Prostate gland (tissue), 2 donors: ENCODE measurements around the gene RRP8. TPM values are rescaled to one million over a fixed set of nuclear protein-coding genes. Genes with fewer than 3 reads are reported as not detected.

Experiments
- DNase-seq: peaks from one replicate; pipeline ENCODE4 v3.0.0-alpha.2; 2019; ENCODE audit warnings: low spot score
- H3K27ac ChIP-seq, 2 donors: fragments of 200-600 bp; sonication (generic); 2 replicates each; pipeline ENCODE4 v1.5.1; 2017 to 2019
- H3K27me3 ChIP-seq: fragments of 200-600 bp; sonication (generic); replicated peaks from 2 replicates; pipeline ENCODE4 v1.5.1; 2019; ENCODE audit not compliant: insufficient read depth
- H3K36me3 ChIP-seq, 2 donors: fragments of 200-600 bp; sonication (generic); 1 replicate in 1 of 2; 2 replicates in 1 of 2; pipeline versions ENCODE4 v1.5.1 to v1.8.1; 2017 to 2019
- H3K4me1 ChIP-seq: fragments of 200-600 bp; sonication (generic); replicated peaks from 2 replicates; pipeline ENCODE4 v1.5.1; 2019
- H3K4me3 ChIP-seq, 2 donors: fragments of 200-600 bp; sonication (generic); 2 replicates each; pipeline ENCODE4 v1.5.1; 2017 to 2019
- H3K9me3 ChIP-seq: fragments of 200-600 bp; sonication (generic); 2 replicates; pipeline ENCODE4 v1.5.1; 2017
- POLR2A ChIP-seq: fragments of 450-650 bp; IDR thresholded peaks from one replicate; pipeline ENCODE4 v1.6.1; 2016; ENCODE audit warnings: antibody characterized with exemption, mild to moderate bottlenecking
- POLR2AphosphoS5 ChIP-seq: sonication (generic); formaldehyde crosslinking; IDR thresholded peaks from one replicate; pipeline ENCODE4 v1.6.1; 2017; ENCODE audit warnings: antibody characterized with exemption
- WGBS: methylation state at CpG from one replicate; pipeline ENCODE4 v1.1.5; 2018; 5-methylcytosine and 5-hydroxymethylcytosine counted together
- intact Hi-C: fragments of 100-400 bp; cut with DNase I; formaldehyde crosslinking; loops from one replicate; pipeline ENCODE4 v1.14.2; 2022
- total RNA-seq, 2 donors: library from RNA; depleted of rRNA; stranded (reverse); fragments of >200 nt; gene quantifications; one replicate each; pipeline ENCODE4 v1.1.0, GENCODE V29; 2016
- TF ChIP-seq, protein P1 (sequence below), 4 experiments: fragments of 200-600 bp in 2 of 4; fragments of 450-650 bp in 2 of 4; sonication (generic) in 2 of 4; IDR thresholded peaks; 1 replicate in 3 of 4; 2 replicates in 1 of 4; pipeline ENCODE4 v1.5.1; 2016 to 2019; ENCODE audit warnings: antibody characterized with exemption in 4 of 4, mild to moderate bottlenecking in 2 of 4, moderate library complexity in 2 of 4

The RRP8 gene
- total RNA-seq, 2 donors from 2014 or later, result 16.4 to 16.6 TPM

DNA sequence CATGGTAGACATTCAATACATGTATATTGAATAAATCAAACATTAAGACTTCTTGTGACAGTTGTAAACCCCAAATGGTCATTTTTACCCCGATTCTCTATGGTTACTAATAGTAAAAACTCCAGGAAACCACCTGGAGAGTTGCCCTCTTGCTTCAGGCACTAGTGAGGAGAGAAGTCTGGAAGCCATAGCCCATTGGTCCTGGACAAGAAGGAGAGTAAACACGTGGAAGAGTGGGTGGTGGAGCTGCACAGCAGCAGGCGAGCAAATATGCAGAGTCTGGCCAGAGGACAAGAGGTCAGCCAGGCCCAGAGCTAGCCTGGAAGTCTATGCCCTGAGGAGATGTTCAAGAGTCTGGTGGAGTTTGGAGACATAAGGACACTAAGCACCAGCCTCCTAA lies 34.5 kb upstream of the RRP8 start:
- intact Hi-C loops, result no loop called here
- no peaks in the 10 kb centered on the region for H3K4me1 ChIP-seq
- H3K9me3 ChIP-seq, result no peaks in the 10 kb centered on the region
- no peak overlapping the region for H3K4me3 ChIP-seq
- DNase-seq, result no peak
- TF ChIP-seq POLR2AphosphoS5 (no peak), POLR2A (no peak)
- TF ChIP-seq, protein P1, sequence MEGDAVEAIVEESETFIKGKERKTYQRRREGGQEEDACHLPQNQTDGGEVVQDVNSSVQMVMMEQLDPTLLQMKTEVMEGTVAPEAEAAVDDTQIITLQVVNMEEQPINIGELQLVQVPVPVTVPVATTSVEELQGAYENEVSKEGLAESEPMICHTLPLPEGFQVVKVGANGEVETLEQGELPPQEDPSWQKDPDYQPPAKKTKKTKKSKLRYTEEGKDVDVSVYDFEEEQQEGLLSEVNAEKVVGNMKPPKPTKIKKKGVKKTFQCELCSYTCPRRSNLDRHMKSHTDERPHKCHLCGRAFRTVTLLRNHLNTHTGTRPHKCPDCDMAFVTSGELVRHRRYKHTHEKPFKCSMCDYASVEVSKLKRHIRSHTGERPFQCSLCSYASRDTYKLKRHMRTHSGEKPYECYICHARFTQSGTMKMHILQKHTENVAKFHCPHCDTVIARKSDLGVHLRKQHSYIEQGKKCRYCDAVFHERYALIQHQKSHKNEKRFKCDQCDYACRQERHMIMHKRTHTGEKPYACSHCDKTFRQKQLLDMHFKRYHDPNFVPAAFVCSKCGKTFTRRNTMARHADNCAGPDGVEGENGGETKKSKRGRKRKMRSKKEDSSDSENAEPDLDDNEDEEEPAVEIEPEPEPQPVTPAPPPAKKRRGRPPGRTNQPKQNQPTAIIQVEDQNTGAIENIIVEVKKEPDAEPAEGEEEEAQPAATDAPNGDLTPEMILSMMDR (IDR thresholded peaks at IDR 0.05), result no peak
- no peaks in the 10 kb centered on the region for H3K27me3 ChIP-seq
- WGBS, result 25% methylated on average over 3 of the region's 3 CpGs
- peaks cover 0 to 6% of the 10 kb centered on the region in 2 donors for H3K36me3 ChIP-seq
- no peak overlapping the region for H3K27ac ChIP-seq

DNA sequence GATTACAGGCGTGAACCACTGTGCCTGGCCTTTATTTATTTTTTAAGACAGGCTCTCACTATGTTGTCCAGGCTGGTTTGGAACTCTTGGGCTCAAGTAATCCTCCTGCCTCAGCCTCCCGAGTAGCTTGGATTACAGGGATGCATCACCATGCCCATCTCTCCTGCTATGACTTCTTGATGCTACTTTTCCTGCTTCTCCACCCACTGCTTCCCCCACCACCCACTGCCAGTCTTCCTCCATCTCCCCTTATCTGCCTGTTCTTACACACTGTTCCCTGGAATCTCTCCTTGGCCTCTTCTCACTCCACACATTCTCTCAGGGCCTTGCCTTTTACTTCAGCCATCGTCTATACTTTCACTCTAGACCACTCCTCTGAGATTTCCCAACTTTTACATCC lies 33.1 kb upstream of the RRP8 start:
- peaks cover 0 to 6% of the 10 kb centered on the region in 2 donors for H3K36me3 ChIP-seq
- no peaks in the 10 kb centered on the region for H3K27me3 ChIP-seq
- intact Hi-C loops, result no loop called here
- no peak overlapping the region for H3K4me3 ChIP-seq
- no peaks in the 10 kb centered on the region for H3K4me1 ChIP-seq
- H3K9me3 ChIP-seq, result no peaks in the 10 kb centered on the region
- no peak for DNase-seq
- TF ChIP-seq POLR2A (no peak), POLR2AphosphoS5 (no peak)
- TF ChIP-seq, protein P1 (IDR thresholded peaks at IDR 0.05), result no peak
- no peak overlapping the region for H3K27ac ChIP-seq
- 88% methylated on average over 3 of the region's 3 CpGs for WGBS

- intact Hi-C loops, result no loop called here
- no peaks in the 10 kb centered on the region for H3K27me3 ChIP-seq
- no peaks in the 10 kb centered on the region for H3K4me1 ChIP-seq
- 51% methylated on average over 10 of the region's 10 CpGs for WGBS
- TF ChIP-seq POLR2A, result no peak
- TF ChIP-seq POLR2AphosphoS5, result no peak
- TF ChIP-seq, protein P1 (IDR thresholded peaks at IDR 0.05), result no peak
- no peak overlapping the region for H3K4me3 ChIP-seq
- no peaks in the 10 kb centered on the region for H3K9me3 ChIP-seq
- DNase-seq, result no peak
- no peak overlapping the region for H3K27ac ChIP-seq
- H3K36me3 ChIP-seq, result peaks cover 0 to 1% of the 10 kb centered on the region in 2 donors
Observed at GRCh38 chr11:6635082-6635932, 31.9 kb upstream of the RRP8 start.

DNA sequence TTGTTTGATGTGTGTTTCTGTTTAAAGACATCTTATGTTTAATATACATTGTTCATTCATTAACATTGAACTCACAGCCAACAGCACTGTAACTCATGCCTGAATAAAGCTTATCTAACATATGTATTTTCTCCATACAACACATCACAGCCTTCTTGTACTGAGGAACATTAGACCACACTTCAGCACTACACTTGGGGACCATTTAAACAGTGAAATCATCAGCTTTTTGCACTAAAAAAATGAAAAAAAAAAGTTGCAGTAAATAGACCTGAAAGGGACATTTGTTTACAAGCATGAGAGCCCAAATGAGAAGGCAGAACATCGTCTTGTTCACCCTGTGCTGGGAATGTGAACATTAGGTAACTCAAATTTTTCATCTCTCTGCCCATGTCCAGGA lies 31.1 kb upstream of the RRP8 start:
- Histone ChIP-seq H3K4me1 (no peaks in the 10 kb centered on the region), H3K4me3 (no peak overlapping the region), H3K9me3 (no peaks in the 10 kb centered on the region), H3K27me3 (no peaks in the 10 kb centered on the region), H3K36me3 (no peaks in the 10 kb centered on the region), H3K27ac (no peak overlapping the region)
- TF ChIP-seq POLR2AphosphoS5 (no peak), POLR2A (no peak)
- TF ChIP-seq, protein P1 (IDR thresholded peaks at IDR 0.05), result no peak
- DNase-seq, result no peak
- 47% methylated on average over 1 of the region's 1 CpG for WGBS
- intact Hi-C loops, result no loop called here
